Astrocyte (in vitro differentiated cells and primary cell): Measurements from ENCODE around the gene HBS1L. TPM values are rescaled to one million over a fixed set of nuclear protein-coding genes. Genes with fewer than 3 reads are reported as not detected.

Source experiments
- DNase-seq: peaks from one replicate; pipeline ENCODE4 v3.0.0-alpha.2; 2010; ENCODE audit warnings: low read depth
- FAIRE-seq: peaks from 2 replicates; lab custom pipeline; 2011; peaks lifted over from hg19 to GRCh38; lab: Jason Lieb, UNC
- H2AFZ ChIP-seq: 2 replicates; pipeline ENCODE4 v1.6.0; 2012; ENCODE audit warnings: low read depth, low read length, inconsistent platforms
- H3K27ac ChIP-seq: 2 replicates; pipeline ENCODE4 v1.5.1; 2011; ENCODE audit warnings: low read depth, low read length, inconsistent platforms
- H3K27me3 ChIP-seq: 2 replicates; pipeline ENCODE4 v1.6.0; 2011; ENCODE audit warnings: low read length, inconsistent platforms; ENCODE audit not compliant: insufficient read depth
- H3K36me3 ChIP-seq: 2 replicates; pipeline ENCODE4 v1.5.1; 2011; ENCODE audit warnings: low read length, inconsistent platforms; ENCODE audit not compliant: insufficient read depth
- H3K4me1 ChIP-seq: 2 replicates; pipeline ENCODE4 v1.5.1; 2011; ENCODE audit warnings: low read length, inconsistent platforms; ENCODE audit not compliant: insufficient read depth
- H3K4me2 ChIP-seq: 2 replicates; pipeline ENCODE4 v1.6.0; 2012; ENCODE audit warnings: low read length, inconsistent platforms
- H3K4me3 ChIP-seq: 2 replicates; pipeline ENCODE4 v1.5.1; 2011; ENCODE audit warnings: low read depth, mild to moderate bottlenecking, low read length, inconsistent platforms; ENCODE audit not compliant: insufficient read depth
- H3K79me2 ChIP-seq: 2 replicates; pipeline ENCODE4 v1.6.0; 2012; ENCODE audit warnings: mild to moderate bottlenecking, low read length, inconsistent platforms; ENCODE audit not compliant: insufficient read depth
- H3K9ac ChIP-seq: 2 replicates; pipeline ENCODE4 v1.6.0; 2012; ENCODE audit warnings: mild to moderate bottlenecking, low read length, inconsistent platforms
- H3K9me3 ChIP-seq: 2 replicates; pipeline ENCODE4 v1.5.1; 2012; ENCODE audit warnings: low read depth, mild to moderate bottlenecking, low read length, inconsistent platforms; ENCODE audit not compliant: insufficient read depth
- H4K20me1 ChIP-seq: 2 replicates; pipeline ENCODE4 v1.6.0; 2012; ENCODE audit warnings: low read length, inconsistent platforms; ENCODE audit not compliant: insufficient read depth
- H3K27ac Mint-ChIP-seq: one replicate; pipeline ENCODE4 v1.8.0; 2021; ENCODE audit warnings: mild to moderate bottlenecking, mixed read lengths; ENCODE audit not compliant: unreplicated experiment
- H3K27me3 Mint-ChIP-seq: one replicate; pipeline ENCODE4 v1.8.0; 2021; ENCODE audit warnings: low read depth, mixed read lengths; ENCODE audit not compliant: unreplicated experiment
- H3K36me3 Mint-ChIP-seq: one replicate; pipeline ENCODE4 v1.8.0; 2021; ENCODE audit warnings: low read depth, mixed read lengths; ENCODE audit not compliant: unreplicated experiment
- H3K4me1 Mint-ChIP-seq: one replicate; pipeline ENCODE4 v1.8.0; 2021; ENCODE audit warnings: low read depth, mixed read lengths; ENCODE audit not compliant: unreplicated experiment
- H3K4me3 Mint-ChIP-seq: one replicate; pipeline ENCODE4 v1.8.0; 2021; ENCODE audit warnings: mild to moderate bottlenecking, moderate library complexity, mixed read lengths; ENCODE audit not compliant: unreplicated experiment
- H3K9me3 Mint-ChIP-seq: one replicate; pipeline ENCODE4 v1.8.0; 2021; ENCODE audit warnings: mild to moderate bottlenecking, mixed read lengths; ENCODE audit not compliant: unreplicated experiment
- EZH2 ChIP-seq: IDR thresholded peaks from 2 replicates; pipeline ENCODE4 v1.6.1; 2012; ENCODE audit warnings: mild to moderate bottlenecking, low read length, inconsistent platforms; ENCODE audit not compliant: insufficient read depth
- total RNA-seq: library from RNA; stranded (reverse); gene quantifications from 2 replicates; pipeline ENCODE4 v1.2.1, GENCODE V29; 2021
- TF ChIP-seq, protein P1 (sequence below): IDR thresholded peaks from 2 replicates; pipeline ENCODE4 v1.5.1; 2011; ENCODE audit warnings: low read depth, mild to moderate bottlenecking, inconsistent platforms, low read length, moderate library complexity; ENCODE audit not compliant: insufficient read depth

HBS1L gene
- total RNA-seq, 1 donor from 2014 or later = 87.8 TPM

DNA sequence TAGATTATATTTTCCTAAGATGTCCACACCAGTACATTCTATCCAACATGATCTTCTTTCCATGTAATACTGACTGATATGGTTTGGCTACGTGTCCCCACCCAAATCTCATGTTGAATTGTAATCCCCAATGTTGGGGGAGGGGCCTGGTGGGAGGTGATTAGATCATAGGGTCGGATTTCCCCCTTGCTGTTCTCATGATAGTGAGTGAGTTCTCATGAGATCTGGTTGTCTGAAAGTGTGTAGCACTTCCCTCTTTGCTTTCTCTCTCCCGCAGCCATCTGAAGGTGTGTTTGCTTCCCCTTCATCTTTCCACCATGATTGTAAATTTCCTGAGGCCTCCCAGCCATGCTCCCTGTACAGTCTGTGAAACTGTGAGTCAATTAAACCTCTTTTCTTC, 12.2 kb upstream of the HBS1L start:
- Mint-ChIP-seq H3K36me3 (no peaks in the 10 kb centered on the region), H3K27ac (no peak overlapping the region), H3K27me3 (no peaks in the 10 kb centered on the region), H3K4me3 (no peak overlapping the region), H3K4me1 (no peaks in the 10 kb centered on the region), H3K9me3 (peaks cover 2% of the 10 kb centered on the region)
- Histone ChIP-seq H3K9me3 (no peaks in the 10 kb centered on the region), H2AFZ (no peak overlapping the region), H3K27me3 (no peaks in the 10 kb centered on the region), H3K4me3 (no peak overlapping the region), H3K79me2 (no peaks in the 10 kb centered on the region), H3K4me1 (no peaks in the 10 kb centered on the region), H3K36me3 (no peaks in the 10 kb centered on the region), H3K4me2 (no peak overlapping the region), H4K20me1 (no peaks in the 10 kb centered on the region), H3K27ac (no peak overlapping the region), H3K9ac (no peak overlapping the region)
- DNase-seq (no peak), FAIRE-seq (no peak)
- TF ChIP-seq, protein P1, sequence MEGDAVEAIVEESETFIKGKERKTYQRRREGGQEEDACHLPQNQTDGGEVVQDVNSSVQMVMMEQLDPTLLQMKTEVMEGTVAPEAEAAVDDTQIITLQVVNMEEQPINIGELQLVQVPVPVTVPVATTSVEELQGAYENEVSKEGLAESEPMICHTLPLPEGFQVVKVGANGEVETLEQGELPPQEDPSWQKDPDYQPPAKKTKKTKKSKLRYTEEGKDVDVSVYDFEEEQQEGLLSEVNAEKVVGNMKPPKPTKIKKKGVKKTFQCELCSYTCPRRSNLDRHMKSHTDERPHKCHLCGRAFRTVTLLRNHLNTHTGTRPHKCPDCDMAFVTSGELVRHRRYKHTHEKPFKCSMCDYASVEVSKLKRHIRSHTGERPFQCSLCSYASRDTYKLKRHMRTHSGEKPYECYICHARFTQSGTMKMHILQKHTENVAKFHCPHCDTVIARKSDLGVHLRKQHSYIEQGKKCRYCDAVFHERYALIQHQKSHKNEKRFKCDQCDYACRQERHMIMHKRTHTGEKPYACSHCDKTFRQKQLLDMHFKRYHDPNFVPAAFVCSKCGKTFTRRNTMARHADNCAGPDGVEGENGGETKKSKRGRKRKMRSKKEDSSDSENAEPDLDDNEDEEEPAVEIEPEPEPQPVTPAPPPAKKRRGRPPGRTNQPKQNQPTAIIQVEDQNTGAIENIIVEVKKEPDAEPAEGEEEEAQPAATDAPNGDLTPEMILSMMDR = no peak
- no peak for TF ChIP-seq EZH2

DNA sequence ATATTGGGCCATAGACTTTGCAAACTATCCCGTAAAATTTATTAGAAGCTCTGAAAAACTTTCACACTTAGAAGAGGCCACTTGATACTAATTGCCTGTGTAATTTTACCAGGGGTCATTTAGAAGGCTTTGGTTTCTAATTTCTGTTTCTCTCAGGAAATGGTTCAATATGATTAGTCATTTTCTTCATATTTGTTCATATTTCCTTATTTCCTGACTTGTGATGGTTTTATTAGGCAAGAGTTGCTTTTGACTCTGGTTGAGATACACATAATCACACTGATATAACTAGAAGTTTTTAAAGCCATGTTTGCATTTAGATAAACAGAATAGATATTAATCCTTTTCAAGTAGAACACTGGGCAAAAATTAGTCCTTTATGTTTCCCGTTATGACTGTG, 11.8 kb upstream of the HBS1L start:
- Histone ChIP-seq H3K4me3 (no peak overlapping the region), H3K36me3 (no peaks in the 10 kb centered on the region), H4K20me1 (no peaks in the 10 kb centered on the region), H3K4me1 (no peaks in the 10 kb centered on the region), H3K4me2 (no peak overlapping the region), H3K27me3 (no peaks in the 10 kb centered on the region), H3K9me3 (no peaks in the 10 kb centered on the region), H2AFZ (no peak overlapping the region), H3K27ac (no peak overlapping the region), H3K9ac (no peak overlapping the region), H3K79me2 (no peaks in the 10 kb centered on the region)
- Mint-ChIP-seq H3K9me3 (peaks cover 2% of the 10 kb centered on the region), H3K36me3 (no peaks in the 10 kb centered on the region), H3K4me3 (no peak overlapping the region), H3K4me1 (no peaks in the 10 kb centered on the region), H3K27ac (no peak overlapping the region), H3K27me3 (no peaks in the 10 kb centered on the region)
- FAIRE-seq (no peak), DNase-seq (no peak)
- no peak for TF ChIP-seq EZH2
- TF ChIP-seq, protein P1 = no peak

DNA sequence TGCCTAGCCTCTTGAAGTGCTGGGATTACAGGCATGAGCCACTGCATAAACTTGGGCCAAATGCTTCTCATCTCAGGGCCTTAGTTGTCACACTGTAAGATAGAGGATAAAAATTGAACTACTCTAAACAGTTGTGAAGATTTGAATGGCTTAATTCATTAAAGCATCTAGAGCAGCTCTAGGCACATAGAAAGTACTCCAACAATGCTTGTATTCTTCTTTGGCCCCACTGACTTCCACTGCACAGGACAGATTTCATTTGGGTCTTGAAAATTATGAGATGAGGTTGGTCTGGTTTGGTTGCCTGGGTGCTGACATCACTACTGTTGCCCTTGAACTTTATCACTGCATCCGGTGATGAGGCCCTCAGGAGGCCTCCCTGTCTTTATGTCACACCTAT, 10.0 kb upstream of the HBS1L start:
- Histone ChIP-seq H4K20me1 (no peaks in the 10 kb centered on the region), H2AFZ (no peak overlapping the region), H3K4me1 (no peaks in the 10 kb centered on the region), H3K79me2 (no peaks in the 10 kb centered on the region), H3K36me3 (no peaks in the 10 kb centered on the region), H3K9ac (no peak overlapping the region), H3K27me3 (peaks cover 9% of the 10 kb centered on the region), H3K27ac (no peak overlapping the region), H3K4me2 (no peak overlapping the region), H3K9me3 (no peaks in the 10 kb centered on the region), H3K4me3 (no peak overlapping the region)
- no peak for TF ChIP-seq EZH2
- TF ChIP-seq, protein P1 = no peak
- no peaks in the 10 kb centered on the region for H3K27me3 Mint-ChIP-seq
- no peak overlapping the region for H3K4me3 Mint-ChIP-seq
- no peak for FAIRE-seq
- no peak overlapping the region for H3K27ac Mint-ChIP-seq
- no peaks in the 10 kb centered on the region for H3K36me3 Mint-ChIP-seq
- no peaks in the 10 kb centered on the region for H3K4me1 Mint-ChIP-seq
- peaks cover 2% of the 10 kb centered on the region for H3K9me3 Mint-ChIP-seq
- no peak for DNase-seq
